Heart right ventricle (tissue), 16 donors: ENCODE results near the gene GUCA1C. TPM values are rescaled to one million over a fixed set of nuclear protein-coding genes. Genes with fewer than 3 reads are reported as not detected.

ENCODE experiments used
- ATAC-seq, 8 donors: fragments of 200-7000 bp; cut with Tn5 transposase; one replicate each; pipeline ENCODE4 v1.9.1; 2020; ENCODE audit warnings: mild to moderate bottlenecking in 8 of 8, moderate library complexity in 8 of 8, moderate number of reproducible peaks in 1 of 8
- DNase-seq, 2 donors: peaks; one replicate each; pipeline ENCODE4 v3.0.0-alpha.2; 2020
- H3K27ac ChIP-seq, 10 donors: fragments of 200-600 bp; sonication (generic) in 2 of 10; one replicate each; pipeline versions ENCODE4 v1.5.0 to v1.8.0; 2020 to 2022; ENCODE audit warnings: mild to moderate bottlenecking in 3 of 10
- H3K27me3 ChIP-seq, 7 donors: fragments of 200-600 bp; one replicate each; pipeline ENCODE4 v1.8.0; 2021 to 2022; ENCODE audit warnings: mild to moderate bottlenecking in 2 of 7
- H3K36me3 ChIP-seq, 9 donors: fragments of 200-600 bp; sonication (generic) in 1 of 9; one replicate each; pipeline versions ENCODE4 v1.5.0 to v1.8.0; 2020 to 2022; ENCODE audit warnings: mild to moderate bottlenecking in 2 of 9
- H3K4me1 ChIP-seq, 9 donors: fragments of 200-600 bp; sonication (generic) in 1 of 9; one replicate each; pipeline versions ENCODE4 v1.5.0 to v1.8.0; 2020 to 2022; ENCODE audit warnings: mild to moderate bottlenecking in 4 of 9
- H3K4me3 ChIP-seq, 10 donors: fragments of 200-600 bp; sonication (generic) in 2 of 10; one replicate each; pipeline versions ENCODE4 v1.5.0 to v1.8.0; 2020 to 2022; ENCODE audit warnings: mild to moderate bottlenecking in 7 of 10, moderate library complexity in 2 of 10
- H3K9me3 ChIP-seq, 11 donors: fragments of 200-600 bp in 10 of 11; sonication (generic) in 2 of 11; one replicate each; pipeline versions ENCODE4 v1.5.0 to v1.8.0; 2013 to 2022; ENCODE audit warnings: mild to moderate bottlenecking in 2 of 11, control low read depth in 1 of 11, moderate library complexity in 1 of 11
- CTCF ChIP-seq, 9 donors: fragments of 200-600 bp; sonication (generic) in 2 of 9; IDR thresholded peaks; one replicate each; pipeline versions ENCODE4 v1.5.0 to v1.8.0; 2021 to 2022; ENCODE audit warnings: antibody characterized with exemption in 9 of 9, mild to moderate bottlenecking in 5 of 9, moderate library complexity in 1 of 9
- WGBS, 2 donors: extraction: QIAGEN DNeasy Blood & Tissue Kit; methylation state at CpG; one replicate each; pipeline ENCODE4 v1.1.7; 2013; ENCODE audit warnings: inconsistent platforms in 1 of 2; 5-methylcytosine and 5-hydroxymethylcytosine counted together
- intact Hi-C, 10 donors: fragments of 100-400 bp; cut with DNase I; formaldehyde crosslinking; loops; one replicate each; pipeline versions ENCODE4 v1.11.1 to v1.14.2; 2022
- polyA plus RNA-seq, 2 donors: library from polyadenylated mRNA; stranded (reverse); fragments of 200-250 nt; gene quantifications; one replicate each; pipeline ENCODE4 v1.2.3, GENCODE V29; 2013
- total RNA-seq, 10 donors: library from RNA; stranded (reverse); fragmentation: NEBNext Ultra II Directional in 3 of 10; extraction: Animal tissue kit (Norgen Biotek cat#: 25700) in 3 of 10; gene quantifications; one replicate each; pipeline versions ENCODE4 v1.2.1 to v1.2.4, GENCODE V29; 2021 to 2023
- donor health status: Arrhythmogenic right ventricular cardiomyopathy.
- donor health status: ischemic (EF 13 %, LVEDD 7.1; RV severe dilation, severe dysfunction).
- donor health status: healthy with polysubstance abuse.
- donor health status: DM: no; HTN: yes; CAD: no.
- donor health status: DM: no; HTN: no; CAD: no.
- donor health status: ischemic (EF 25% LVEDD 6.9; RV normal size, moderate dysfunction).
- donor health status: ischemic (EF 25% LVEDD 5.7; RV mildly dilated, moderate dysfunction).
- donor health status: healthy.
- donor health status: DM: yes; HTN: yes; CAD: no.
- donor health status: Ischemic cardiomyopathy.
- donor health status: ischemic (EF 35%, LVEDD 5.7; RV mildly dilated, moderate dysfunction).
- donor health status: nonischemic (EF 11% LVEDD 7.7; RV severe dilation, severe dysfunction).
- donor health status: DM: yes; HTN: yes; CAD: no.
- donor health status: PGD.
- donor health status: ischemic (EF 29% LVEDD 5.4; RV normal size, mild dysfunction).
- donor health status: nonischemic (EF 23%, LVEDD 6.1; RV moderate dilation, normal function).

Gene GUCA1C
- total and polyA plus RNA-seq, 12 donors, result 0.56 to 10.7 (median 4.6) TPM; not detected in 4

GRCh38 chr3:108976058-108976457 lies 22.4 kb upstream of the GUCA1C start:
- no peaks in the 10 kb centered on the region for H3K27me3 ChIP-seq
- no peak overlapping the region for H3K4me3 ChIP-seq
- WGBS, 2 donors, result 45 to 54% methylated on average over 2 of the region's 2 CpGs
- no peaks in the 10 kb centered on the region for H3K4me1 ChIP-seq
- no peak for DNase-seq
- H3K27ac ChIP-seq, result no peak overlapping the region
- no peaks in the 10 kb centered on the region for H3K9me3 ChIP-seq
- H3K36me3 ChIP-seq, result no peaks in the 10 kb centered on the region
- intact Hi-C loops, result no loop called here
- no peak for TF ChIP-seq CTCF (IDR thresholded peaks at IDR 0.05)
- no peak for ATAC-seq

GRCh38 chr3:108973019-108973418 lies 19.3 kb upstream of the GUCA1C start:
- no peak overlapping the region for H3K4me3 ChIP-seq
- ATAC-seq (no peak), DNase-seq (no peak)
- no peaks in the 10 kb centered on the region for H3K36me3 ChIP-seq
- intact Hi-C loops, result no loop called here
- no peaks in the 10 kb centered on the region for H3K27me3 ChIP-seq
- H3K4me1 ChIP-seq, result no peaks in the 10 kb centered on the region
- no peaks in the 10 kb centered on the region for H3K9me3 ChIP-seq
- WGBS, 2 donors, result 59 to 64% methylated on average over 1 of the region's 1 CpG
- TF ChIP-seq CTCF (IDR thresholded peaks at IDR 0.05), result no peak
- no peak overlapping the region for H3K27ac ChIP-seq

GRCh38 chr3:108972482-108972881 lies 18.8 kb upstream of the GUCA1C start:
- no peaks in the 10 kb centered on the region for H3K36me3 ChIP-seq
- no peaks in the 10 kb centered on the region for H3K9me3 ChIP-seq
- TF ChIP-seq CTCF (IDR thresholded peaks at IDR 0.05), result no peak
- ATAC-seq, result no peak
- no peak for DNase-seq
- H3K27ac ChIP-seq, result no peak overlapping the region
- H3K4me3 ChIP-seq, result no peak overlapping the region
- intact Hi-C loops, result no loop called here
- no peaks in the 10 kb centered on the region for H3K27me3 ChIP-seq
- WGBS, 2 donors, result 79 to 88% methylated on average over 3 of the region's 3 CpGs
- no peaks in the 10 kb centered on the region for H3K4me1 ChIP-seq

- no peak overlapping the region for H3K27ac ChIP-seq
- H3K4me1 ChIP-seq, result no peaks in the 10 kb centered on the region
- no peaks in the 10 kb centered on the region for H3K36me3 ChIP-seq
- DNase-seq (no peak), ATAC-seq (no peak)
- H3K27me3 ChIP-seq, result no peaks in the 10 kb centered on the region
- no peak for TF ChIP-seq CTCF (IDR thresholded peaks at IDR 0.05)
- no peak overlapping the region for H3K4me3 ChIP-seq
- intact Hi-C loops, result no loop called here
- WGBS, 2 donors, result 52 to 59% methylated on average over 3 of the region's 3 CpGs
- no peaks in the 10 kb centered on the region for H3K9me3 ChIP-seq
Observed at GRCh38 chr3:108970561-108970960, 16.9 kb upstream of the GUCA1C start.

- DNase-seq, result no peak
- WGBS, 2 donors, result 76 to 87% methylated on average over 3 of the region's 3 CpGs
- intact Hi-C loops, result no loop called here
Observed at GRCh38 chr3:108966773-108967172, 13.1 kb upstream of the GUCA1C start.

More at GRCh38 chr3:108966773-108967172, 13.1 kb upstream of the GUCA1C start:
- Histone ChIP-seq H3K4me1 (no peaks in the 10 kb centered on the region), H3K27me3 (no peaks in the 10 kb centered on the region), H3K27ac (no peak overlapping the region), H3K36me3 (no peaks in the 10 kb centered on the region), H3K4me3 (no peak overlapping the region), H3K9me3 (no peaks in the 10 kb centered on the region)
- ATAC-seq, result no peak
- no peak for TF ChIP-seq CTCF (IDR thresholded peaks at IDR 0.05)
